PC-9 (cell line): Measurements from ENCODE around the gene XIRP1. TPM values are rescaled to one million over a fixed set of nuclear protein-coding genes. Genes with fewer than 3 reads are reported as not detected.

Experiments used
- BruUV-seq: library from RNA; stranded (reverse); fragments of 400-500 nt; replicated peaks from 2 replicates; lab custom pipeline; 2021; lab: Mats Ljungman, UMichigan
- CTCF ChIA-PET: fragments of 300-600 bp; sonication (Branson Sonifier 250); formaldehyde crosslinking; loops from one replicate; lab custom pipeline; 2022; ENCODE audit warnings: antibody characterized with exemption; lab: Charles Lee
- POLR2A ChIA-PET: fragments of 300-600 bp; sonication (Branson Sonifier 250); formaldehyde crosslinking; loops from one replicate; lab custom pipeline; 2022; ENCODE audit warnings: antibody characterized with exemption; ENCODE audit not compliant: unreplicated experiment; lab: Charles Lee
- DNase-seq, 2 experiments: peaks; one replicate each; pipeline versions ENCODE4 v3.0.0 to v3.0.0-alpha.2; 2015 to 2022; ENCODE audit warnings: mixed read lengths in 1 of 2
- H2AFZ ChIP-seq: fragments of 200-600 bp; sonication (generic); 2 replicates; pipeline ENCODE4 v1.8.1; 2017; ENCODE audit warnings: antibody characterized with exemption
- H3F3A ChIP-seq: fragments of 200-600 bp; sonication (generic); 2 replicates; pipeline ENCODE4 v1.8.1; 2017; ENCODE audit warnings: antibody characterized with exemption, mild to moderate bottlenecking, low read depth; ENCODE audit not compliant: insufficient read depth
- H3K27ac ChIP-seq: fragments of 200-600 bp; sonication (generic); 2 replicates; pipeline ENCODE4 v1.6.1; 2016; ENCODE audit warnings: mixed run types
- H3K27me3 ChIP-seq: fragments of 200-600 bp; sonication (generic); 2 replicates; pipeline ENCODE4 v1.6.1; 2016; ENCODE audit warnings: low read depth, mixed run types; ENCODE audit not compliant: insufficient read depth
- H3K36me3 ChIP-seq: fragments of 200-600 bp; sonication (generic); 2 replicates; pipeline ENCODE4 v1.6.1; 2016; ENCODE audit warnings: low read depth, mixed run types
- H3K4me1 ChIP-seq: fragments of 200-600 bp; sonication (generic); replicated peaks from 2 replicates; pipeline ENCODE4 v1.6.1; 2016; ENCODE audit warnings: mixed run types; ENCODE audit not compliant: insufficient read depth
- H3K4me2 ChIP-seq: fragments of 200-600 bp; sonication (generic); 2 replicates; pipeline ENCODE4 v1.6.1; 2017; ENCODE audit warnings: mixed run types
- H3K4me3 ChIP-seq: fragments of 200-600 bp; sonication (generic); 2 replicates; pipeline ENCODE4 v1.6.1; 2016; ENCODE audit warnings: mixed run types
- H3K79me2 ChIP-seq: fragments of 200-600 bp; sonication (generic); 2 replicates; pipeline ENCODE4 v1.6.1; 2017; ENCODE audit warnings: low read depth, mixed run types
- H3K9me2 ChIP-seq: fragments of 200-600 bp; sonication (generic); 2 replicates; pipeline ENCODE4 v1.8.1; 2017; ENCODE audit warnings: mild to moderate bottlenecking; ENCODE audit not compliant: insufficient read depth
- H3K9me3 ChIP-seq: fragments of 200-600 bp; sonication (generic); 2 replicates; pipeline ENCODE4 v1.8.1; 2016; ENCODE audit warnings: low read depth; ENCODE audit not compliant: insufficient read depth
- H4K20me1 ChIP-seq: fragments of 200-600 bp; sonication (generic); 2 replicates; pipeline ENCODE4 v1.8.1; 2017; ENCODE audit not compliant: insufficient read depth
- EZH2 ChIP-seq: fragments of 200-600 bp; sonication (generic); IDR thresholded peaks from 2 replicates; pipeline ENCODE4 v1.8.0; 2017; ENCODE audit warnings: antibody characterized with exemption, low read depth
- intact Hi-C: fragments of 100-400 bp; cut with micrococcal nuclease; formaldehyde crosslinking; loops from one replicate; pipeline ENCODE4 v1.10.0; 2022; ENCODE audit not compliant: unreplicated experiment
- total RNA-seq: library from RNA; stranded (reverse); gene quantifications from 2 replicates; pipeline ENCODE4 v1.2.3, GENCODE V29; 2021
- TF ChIP-seq, protein P1 (sequence below): fragments of 200-600 bp; sonication (generic); conservative IDR thresholded peaks from 2 replicates; pipeline ENCODE4 v1.6.1; 2017; ENCODE audit warnings: mixed run types, antibody characterized with exemption, mild to moderate bottlenecking, moderate library complexity

The XIRP1 gene
- total RNA-seq, 1 experiment from 2014 or later, result not detected

DNA sequence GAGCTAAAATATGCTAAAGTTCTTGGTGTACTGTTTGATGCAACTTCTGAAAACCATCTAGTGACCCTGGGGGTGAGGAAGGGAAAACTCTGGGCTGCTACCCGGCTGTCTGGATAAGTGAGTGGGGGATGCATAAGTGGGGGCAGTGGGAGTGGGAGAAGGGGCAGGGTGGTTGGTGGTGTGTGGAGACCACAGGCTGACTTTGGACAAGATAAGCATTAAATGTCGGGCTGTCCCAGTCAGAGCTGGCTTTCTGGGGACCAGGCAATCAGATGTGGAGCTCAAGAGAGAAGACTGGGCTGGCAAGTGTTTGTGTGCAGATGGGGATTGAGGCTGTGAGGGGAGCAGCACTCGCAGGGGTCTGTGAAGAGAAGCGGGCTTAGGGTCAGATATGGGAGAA is 11.0 kb upstream of the XIRP1 start:
- Histone ChIP-seq H3K79me2 (no peaks in the 10 kb centered on the region), H3F3A (no peaks in the 10 kb centered on the region), H3K36me3 (no peaks in the 10 kb centered on the region), H3K9me2 (no peaks in the 10 kb centered on the region), H2AFZ (no peak overlapping the region), H3K27ac (no peak overlapping the region), H3K27me3 (peaks cover 70% of the 10 kb centered on the region), H3K4me1 (no peaks in the 10 kb centered on the region), H3K4me2 (no peak overlapping the region), H3K4me3 (no peak overlapping the region), H4K20me1 (no peaks in the 10 kb centered on the region), H3K9me3 (no peaks in the 10 kb centered on the region)
- CTCF ChIA-PET, result no interaction called here
- POLR2A ChIA-PET, result no interaction called here
- no TSS peak for BruUV-seq
- no peak for DNase-seq
- TF ChIP-seq EZH2, result no peak
- TF ChIP-seq, protein P1, sequence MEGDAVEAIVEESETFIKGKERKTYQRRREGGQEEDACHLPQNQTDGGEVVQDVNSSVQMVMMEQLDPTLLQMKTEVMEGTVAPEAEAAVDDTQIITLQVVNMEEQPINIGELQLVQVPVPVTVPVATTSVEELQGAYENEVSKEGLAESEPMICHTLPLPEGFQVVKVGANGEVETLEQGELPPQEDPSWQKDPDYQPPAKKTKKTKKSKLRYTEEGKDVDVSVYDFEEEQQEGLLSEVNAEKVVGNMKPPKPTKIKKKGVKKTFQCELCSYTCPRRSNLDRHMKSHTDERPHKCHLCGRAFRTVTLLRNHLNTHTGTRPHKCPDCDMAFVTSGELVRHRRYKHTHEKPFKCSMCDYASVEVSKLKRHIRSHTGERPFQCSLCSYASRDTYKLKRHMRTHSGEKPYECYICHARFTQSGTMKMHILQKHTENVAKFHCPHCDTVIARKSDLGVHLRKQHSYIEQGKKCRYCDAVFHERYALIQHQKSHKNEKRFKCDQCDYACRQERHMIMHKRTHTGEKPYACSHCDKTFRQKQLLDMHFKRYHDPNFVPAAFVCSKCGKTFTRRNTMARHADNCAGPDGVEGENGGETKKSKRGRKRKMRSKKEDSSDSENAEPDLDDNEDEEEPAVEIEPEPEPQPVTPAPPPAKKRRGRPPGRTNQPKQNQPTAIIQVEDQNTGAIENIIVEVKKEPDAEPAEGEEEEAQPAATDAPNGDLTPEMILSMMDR, result no peak
- intact Hi-C loops, result no loop called here

DNA sequence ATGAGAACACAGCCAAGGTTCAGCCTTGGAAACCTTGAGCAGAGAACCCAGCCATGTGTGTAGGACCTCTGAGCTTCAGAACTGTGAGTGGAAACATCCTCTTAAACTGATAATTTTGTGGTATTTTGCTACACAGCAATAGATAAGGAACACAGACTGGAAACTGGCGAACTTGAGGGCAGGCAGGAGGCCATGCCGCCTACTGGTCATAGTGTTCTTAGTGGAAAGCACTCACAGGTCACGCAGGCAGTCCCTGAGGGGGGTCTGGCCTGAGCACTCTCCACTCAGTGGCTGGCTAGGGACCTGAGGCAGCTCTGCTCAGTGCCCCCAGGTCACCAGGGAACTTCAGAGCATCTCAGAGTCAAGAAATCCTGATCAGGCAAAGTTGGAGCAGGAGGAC is 9.7 kb upstream of the XIRP1 start:
- Histone ChIP-seq H3K9me3 (no peaks in the 10 kb centered on the region), H3K36me3 (no peaks in the 10 kb centered on the region), H3K79me2 (no peaks in the 10 kb centered on the region), H3K4me1 (no peaks in the 10 kb centered on the region), H3F3A (no peaks in the 10 kb centered on the region), H3K4me3 (no peak overlapping the region), H3K4me2 (no peak overlapping the region), H3K27ac (no peak overlapping the region), H3K27me3 (peaks cover 58% of the 10 kb centered on the region), H4K20me1 (no peaks in the 10 kb centered on the region), H3K9me2 (no peaks in the 10 kb centered on the region), H2AFZ (no peak overlapping the region)
- CTCF ChIA-PET, result no interaction called here
- intact Hi-C loops, result no loop called here
- POLR2A ChIA-PET, result no interaction called here
- no TSS peak for BruUV-seq
- TF ChIP-seq, protein P1, result no peak
- no peak for TF ChIP-seq EZH2
- DNase-seq, result no peak

DNA sequence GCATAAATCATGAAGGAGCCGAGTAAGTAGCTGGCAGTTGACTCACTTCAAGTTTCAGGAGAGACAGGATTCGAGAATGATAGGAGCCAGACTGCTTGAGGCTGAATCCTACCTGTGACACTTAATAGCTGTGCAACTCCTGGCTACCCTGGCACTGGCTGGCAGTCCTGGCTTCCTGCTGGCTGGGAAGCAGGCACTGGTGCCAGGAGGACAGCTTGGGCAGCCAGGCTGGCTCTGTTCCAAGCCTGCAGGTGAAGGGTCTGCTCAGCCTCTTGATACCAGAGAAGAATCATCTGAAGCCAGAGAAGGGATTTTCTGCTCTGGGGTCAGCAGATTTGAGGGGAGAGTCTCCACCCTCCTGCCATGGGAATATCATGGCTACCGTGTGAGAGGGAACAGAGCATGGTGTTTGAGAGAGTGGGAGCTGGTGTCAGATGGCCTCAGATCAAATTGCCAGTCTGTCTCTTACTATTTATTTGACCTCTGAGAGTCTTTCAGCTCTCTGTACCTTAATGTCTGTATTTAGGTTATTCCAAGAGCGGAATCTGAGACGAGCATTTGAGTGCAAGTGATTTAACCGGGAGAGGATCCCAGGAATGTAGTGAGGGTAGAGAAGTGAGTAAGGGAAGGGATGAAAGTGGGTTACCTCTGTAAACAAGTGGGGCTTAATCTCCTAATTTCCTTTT is 4.4 kb upstream of the XIRP1 start:
- Histone ChIP-seq H3K36me3 (no peaks in the 10 kb centered on the region), H3K4me3 (no peak overlapping the region), H3K9me2 (no peaks in the 10 kb centered on the region), H4K20me1 (no peaks in the 10 kb centered on the region), H2AFZ (no peak overlapping the region), H3K4me2 (no peak overlapping the region), H3K27ac (no peak overlapping the region), H3K9me3 (no peaks in the 10 kb centered on the region), H3K27me3 (peaks cover 10% of the 10 kb centered on the region), H3F3A (no peaks in the 10 kb centered on the region), H3K79me2 (no peaks in the 10 kb centered on the region), H3K4me1 (no peaks in the 10 kb centered on the region)
- TF ChIP-seq, protein P1, result no peak
- TF ChIP-seq EZH2, result no peak
- intact Hi-C loops, result no loop called here
- DNase-seq, result no peak
- ChIA-PET POLR2A (interaction anchor here (0.6 kb wide), 1 partner anchor 38 kb away, joined by 3 read pairs; no protein-coding TSS in a partner anchor), CTCF (interaction anchor here (0.7 to 1.2 kb wide), 2 partner anchors 70 to 362 kb away, joined by 3 to 4 read pairs; no protein-coding TSS in a partner anchor)
- BruUV-seq, result no TSS peak
